ENCODE results near the gene PTPRM. TPM values are rescaled to one million over a fixed set of nuclear protein-coding genes. Genes with fewer than 3 reads are reported as not detected.

Gene PTPRM
- total and polyA plus RNA-seq, 7 donors = 3.9 to 151 (median 62.8) TPM

- no peak for DNase-seq
- Histone ChIP-seq H3K36me3 (no peaks in the 10 kb centered on the region), H3K27me3 (no peaks in the 10 kb centered on the region), H3K9me3 (no peaks in the 10 kb centered on the region), H3K27ac (no peak overlapping the region), H3K4me3 (no peak overlapping the region), H3K4me1 (peaks cover 0 to 8% (median 0%) of the 10 kb centered on the region in 4 donors)
- no peak for TF ChIP-seq EP300 (IDR thresholded peaks at IDR 0.05)
- 49 to 75% methylated on average over 4 of the region's 4 CpGs for WGBS, 2 donors
- intact Hi-C loops (cut with DNase I) = no loop called here
Measured at GRCh38 chr18:7803956-7804469, 236.9 kb downstream of the PTPRM start.

- no peak for DNase-seq
- TF ChIP-seq EP300 (IDR thresholded peaks at IDR 0.05) (no peak), CTCF (IDR thresholded peaks at IDR 0.05) (no peak), POLR2A (IDR thresholded peaks at IDR 0.05) (no peak), POLR2AphosphoS5 (IDR thresholded peaks at IDR 0.05) (no peak)
- no peaks in the 10 kb centered on the region for H3K36me3 ChIP-seq
- no peak overlapping the region for H3K4me3 ChIP-seq
- 83 to 93% methylated on average over 2 of the region's 2 CpGs for WGBS, 2 donors
- H3K27me3 ChIP-seq = no peaks in the 10 kb centered on the region
- peaks cover 0 to 8% (median 0%) of the 10 kb centered on the region in 4 donors for H3K4me1 ChIP-seq
- no peak overlapping the region for H3K27ac ChIP-seq
- intact Hi-C loops (cut with DNase I) = no loop called here
- no peaks in the 10 kb centered on the region for H3K9me3 ChIP-seq
Measured at GRCh38 chr18:7805096-7805495, 238.0 kb downstream of the PTPRM start.

- intact Hi-C loops (cut with DNase I) = no loop called here
- Histone ChIP-seq H3K27ac (no peak overlapping the region), H3K27me3 (no peaks in the 10 kb centered on the region), H3K4me1 (peaks cover 0 to 8% (median 0%) of the 10 kb centered on the region in 4 donors), H3K36me3 (no peaks in the 10 kb centered on the region), H3K9me3 (no peaks in the 10 kb centered on the region), H3K4me3 (no peak overlapping the region)
- no peak for DNase-seq
- TF ChIP-seq POLR2AphosphoS5 (IDR thresholded peaks at IDR 0.05) (no peak), EP300 (IDR thresholded peaks at IDR 0.05) (no peak), CTCF (IDR thresholded peaks at IDR 0.05) (no peak), POLR2A (IDR thresholded peaks at IDR 0.05) (no peak)
- WGBS, 2 donors = 91 to 94% methylated on average over 1 of the region's 1 CpG
Measured at GRCh38 chr18:7805880-7806279, 238.8 kb downstream of the PTPRM start.

- TF ChIP-seq POLR2A (IDR thresholded peaks at IDR 0.05) (no peak), EP300 (IDR thresholded peaks at IDR 0.05) (no peak), CTCF (IDR thresholded peaks at IDR 0.05) (no peak), POLR2AphosphoS5 (IDR thresholded peaks at IDR 0.05) (no peak)
- H3K27ac ChIP-seq = no peak overlapping the region
- no peaks in the 10 kb centered on the region for H3K27me3 ChIP-seq
- no peak overlapping the region for H3K4me3 ChIP-seq
- 66 to 80% methylated on average over 9 of the region's 9 CpGs for WGBS, 2 donors
- H3K9me3 ChIP-seq = no peaks in the 10 kb centered on the region
- DNase-seq = no peak
- peaks cover 0 to 29% (median 12%) of the 10 kb centered on the region in 4 donors for H3K4me1 ChIP-seq
- intact Hi-C loops (cut with DNase I) = no loop called here
- H3K36me3 ChIP-seq = no peaks in the 10 kb centered on the region
Measured at GRCh38 chr18:7807936-7808453, 240.9 kb downstream of the PTPRM start.

- WGBS, 2 donors = 67 to 76% methylated on average over 5 of the region's 5 CpGs
Measured at GRCh38 chr18:7808992-7809391, 241.9 kb downstream of the PTPRM start.

More at GRCh38 chr18:7808992-7809391, 241.9 kb downstream of the PTPRM start:
- intact Hi-C loops (cut with DNase I) = no loop called here
- H3K36me3 ChIP-seq = no peaks in the 10 kb centered on the region
- peaks cover 0 to 28% (median 12%) of the 10 kb centered on the region in 4 donors for H3K4me1 ChIP-seq
- no peak overlapping the region for H3K4me3 ChIP-seq
- no peak for DNase-seq
- H3K27me3 ChIP-seq = no peaks in the 10 kb centered on the region
- no peak for TF ChIP-seq POLR2A (IDR thresholded peaks at IDR 0.05)
- TF ChIP-seq POLR2AphosphoS5 (IDR thresholded peaks at IDR 0.05) = no peak
- no peak for TF ChIP-seq CTCF (IDR thresholded peaks at IDR 0.05)
- TF ChIP-seq EP300 (IDR thresholded peaks at IDR 0.05) = no peak
- no peak overlapping the region for H3K27ac ChIP-seq
- no peaks in the 10 kb centered on the region for H3K9me3 ChIP-seq

Data from sigmoid colon (tissue), 7 donors.